Kidney epithelial cell (primary cell): ENCODE results near the gene ATP5F1A. TPM values are rescaled to one million over a fixed set of nuclear protein-coding genes. Genes with fewer than 3 reads are reported as not detected.
A peak's percentile ranks its signal among the peaks of the same experiment; 100 is the strongest.
"Not testable (repeated sequence)": the region's sequence is repeated elsewhere in the genome, so short reads cannot be mapped to it uniquely, and the experiment has no call there.

Source experiments
- DNase-seq: peaks from one replicate; pipeline ENCODE4 v3.0.0-alpha.2; 2010; ENCODE audit warnings: low read depth
- H3K27me3 ChIP-seq: 2 replicates; pipeline ENCODE4 v1.6.0; 2011; ENCODE audit warnings: low read length; ENCODE audit not compliant: control insufficient read depth, insufficient read depth
- H3K36me3 ChIP-seq: 2 replicates; pipeline ENCODE4 v1.5.1; 2011; ENCODE audit warnings: low read length; ENCODE audit not compliant: control insufficient read depth, insufficient read depth
- H3K4me3 ChIP-seq: 2 replicates; pipeline ENCODE4 v1.5.1; 2011; ENCODE audit warnings: low read depth, mild to moderate bottlenecking, control low read depth, low read length
- total RNA-seq: library from RNA; depleted of rRNA; stranded (reverse); fragments of >200 nt; gene quantifications from 2 replicates; pipeline ENCODE4 v1.2.3, GENCODE V29; 2015
- TF ChIP-seq, protein P1 (sequence below): IDR thresholded peaks from 2 replicates; pipeline ENCODE4 v1.5.1; 2011; ENCODE audit warnings: mild to moderate bottlenecking, moderate library complexity, low read length, control low read depth, inconsistent platforms; ENCODE audit not compliant: insufficient read depth, poor library complexity, severe bottlenecking

Gene ATP5F1A
- total RNA-seq, 1 donor from 2014 or later = 364 TPM

DNA sequence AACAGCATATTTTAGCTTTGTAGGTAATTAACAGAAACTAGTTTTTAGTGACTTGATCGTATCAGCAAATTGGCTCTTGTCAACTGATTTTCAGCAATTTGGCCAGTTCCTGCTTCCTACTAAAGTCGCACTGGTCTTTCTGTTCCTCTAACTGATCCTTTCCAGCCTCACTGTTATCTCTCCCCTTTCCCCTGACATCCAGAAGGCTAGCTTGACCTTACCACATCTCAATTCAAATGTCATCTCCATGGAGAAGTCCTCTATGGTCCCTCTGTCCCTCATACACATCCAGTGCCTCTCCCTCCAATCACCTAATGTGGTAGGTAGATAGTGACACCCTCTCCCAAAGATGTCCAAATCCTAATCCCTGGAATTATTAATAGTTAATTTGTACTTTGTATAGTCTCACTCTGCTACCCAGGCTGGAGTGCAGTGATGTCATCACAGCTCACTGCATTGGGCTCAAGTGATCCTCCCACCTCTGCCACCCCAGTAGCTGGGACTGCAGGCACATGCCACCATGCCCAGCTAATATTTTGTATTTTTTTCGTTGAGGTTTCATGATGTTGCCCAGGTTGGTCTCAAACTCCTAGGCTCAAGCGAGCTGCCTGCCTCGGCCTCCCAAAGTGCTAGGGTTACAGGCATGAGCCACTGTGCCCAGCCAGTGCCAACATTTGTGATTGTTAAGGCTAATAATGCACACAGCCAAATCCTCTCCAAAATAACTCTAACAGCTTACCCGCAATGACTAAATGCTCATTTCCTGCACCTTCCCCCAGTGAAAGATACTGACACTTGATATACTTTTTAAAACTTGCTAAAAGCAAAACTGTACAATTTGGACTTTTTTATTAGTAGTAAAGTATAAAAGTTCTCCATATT is 42.9 kb downstream of the ATP5F1A start:
- Histone ChIP-seq H3K27me3 (no peaks in the 10 kb centered on the region), H3K4me3 (no peak overlapping the region), H3K36me3 (no peaks in the 10 kb centered on the region)
- no peak for DNase-seq
- TF ChIP-seq, protein P1, sequence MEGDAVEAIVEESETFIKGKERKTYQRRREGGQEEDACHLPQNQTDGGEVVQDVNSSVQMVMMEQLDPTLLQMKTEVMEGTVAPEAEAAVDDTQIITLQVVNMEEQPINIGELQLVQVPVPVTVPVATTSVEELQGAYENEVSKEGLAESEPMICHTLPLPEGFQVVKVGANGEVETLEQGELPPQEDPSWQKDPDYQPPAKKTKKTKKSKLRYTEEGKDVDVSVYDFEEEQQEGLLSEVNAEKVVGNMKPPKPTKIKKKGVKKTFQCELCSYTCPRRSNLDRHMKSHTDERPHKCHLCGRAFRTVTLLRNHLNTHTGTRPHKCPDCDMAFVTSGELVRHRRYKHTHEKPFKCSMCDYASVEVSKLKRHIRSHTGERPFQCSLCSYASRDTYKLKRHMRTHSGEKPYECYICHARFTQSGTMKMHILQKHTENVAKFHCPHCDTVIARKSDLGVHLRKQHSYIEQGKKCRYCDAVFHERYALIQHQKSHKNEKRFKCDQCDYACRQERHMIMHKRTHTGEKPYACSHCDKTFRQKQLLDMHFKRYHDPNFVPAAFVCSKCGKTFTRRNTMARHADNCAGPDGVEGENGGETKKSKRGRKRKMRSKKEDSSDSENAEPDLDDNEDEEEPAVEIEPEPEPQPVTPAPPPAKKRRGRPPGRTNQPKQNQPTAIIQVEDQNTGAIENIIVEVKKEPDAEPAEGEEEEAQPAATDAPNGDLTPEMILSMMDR = no peak

DNA sequence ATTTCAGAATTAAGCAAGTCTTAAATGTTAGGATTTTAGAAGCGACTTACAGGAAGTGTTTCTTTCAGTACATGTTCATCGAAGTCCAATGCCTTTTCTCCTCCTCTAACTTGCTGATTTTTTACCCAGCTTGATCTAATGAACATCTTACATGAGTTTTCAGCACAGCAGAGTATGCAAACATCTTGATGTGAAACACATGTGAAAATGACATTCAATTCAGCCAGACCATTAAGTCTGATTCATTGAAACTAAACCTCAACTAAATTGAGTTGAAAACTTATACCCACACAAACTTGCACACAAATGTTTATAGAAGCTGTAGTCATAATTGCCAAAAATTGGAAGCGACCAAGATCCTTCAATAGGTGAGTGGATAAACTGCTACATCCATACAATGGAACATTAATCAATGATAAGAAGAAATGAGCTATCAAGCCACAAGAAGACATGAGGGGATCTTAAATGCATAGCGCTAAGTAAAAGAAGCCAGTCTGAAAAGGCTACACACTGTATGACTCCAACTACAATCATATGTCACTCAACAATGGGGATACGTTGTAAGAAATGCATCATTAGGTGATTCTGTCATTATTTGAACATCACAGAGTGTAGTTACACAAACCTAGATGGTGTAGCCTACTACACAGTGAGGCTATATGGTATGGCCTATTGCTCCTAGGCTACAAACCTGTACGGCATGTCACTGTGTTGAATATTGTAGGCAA is 44.6 kb downstream of the ATP5F1A start:
- Histone ChIP-seq H3K36me3 (no peaks in the 10 kb centered on the region), H3K4me3 (no peak overlapping the region), H3K27me3 (no peaks in the 10 kb centered on the region)
- no peak for DNase-seq
- TF ChIP-seq, protein P1 = no peak

DNA sequence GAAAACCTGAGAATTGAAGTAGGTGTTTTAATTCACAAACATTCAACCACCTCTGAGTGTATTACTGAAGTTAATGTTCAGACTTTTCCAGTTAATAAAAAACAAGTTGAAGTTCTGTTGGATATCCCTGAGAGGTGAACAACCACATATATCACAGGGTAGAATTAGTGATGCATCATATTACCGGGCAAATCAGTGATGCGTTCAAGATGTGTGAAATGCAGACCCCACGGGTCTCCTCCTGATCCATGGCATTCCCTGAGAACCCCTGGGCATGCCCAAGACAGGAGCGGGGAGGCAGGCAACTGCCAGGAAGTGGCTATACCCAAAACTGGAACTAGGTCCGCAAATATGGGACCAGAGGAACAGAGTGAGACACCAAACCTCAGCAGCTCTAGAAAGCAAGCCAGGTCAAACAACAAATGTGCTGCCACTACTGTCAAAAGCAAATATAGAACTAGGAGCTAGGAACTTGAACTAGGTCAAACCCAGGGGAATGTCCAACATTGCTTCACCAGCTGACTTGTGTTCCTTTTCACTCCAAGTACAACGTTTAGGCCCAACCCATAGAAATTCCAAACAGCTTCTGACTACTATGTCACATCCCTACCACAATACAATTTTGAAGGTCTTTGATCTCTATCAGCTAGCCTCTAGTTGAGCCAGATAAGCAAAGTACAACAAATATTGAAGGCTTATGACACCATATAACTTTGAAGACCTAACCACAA is 46.2 kb downstream of the ATP5F1A start:
- TF ChIP-seq, protein P1 = no peak
- no peaks in the 10 kb centered on the region for H3K27me3 ChIP-seq
- no peak overlapping the region for H3K4me3 ChIP-seq
- no peaks in the 10 kb centered on the region for H3K36me3 ChIP-seq
- DNase-seq = peak; percentile 89

DNA sequence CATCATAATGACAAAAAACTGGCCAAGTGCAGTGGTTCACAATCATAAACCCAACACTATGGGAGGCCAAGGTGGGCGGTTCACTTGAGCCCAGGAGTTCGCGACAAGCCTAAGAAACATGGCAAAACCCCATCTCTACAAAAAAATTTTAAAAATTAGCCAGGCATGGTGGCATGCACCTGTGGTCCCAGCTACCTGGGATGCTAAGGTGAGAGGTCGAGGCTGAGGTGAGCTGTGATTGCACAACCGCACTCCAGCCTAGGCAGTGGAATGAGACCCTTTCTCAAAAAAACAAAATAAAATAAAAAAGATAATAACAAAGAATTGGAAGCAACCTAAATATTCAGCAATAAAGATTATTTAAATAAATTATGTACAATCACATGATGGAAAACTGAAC is 47.8 kb downstream of the ATP5F1A start:
- H3K4me3 ChIP-seq = no peak overlapping the region
- DNase-seq = no peak
- no peaks in the 10 kb centered on the region for H3K36me3 ChIP-seq
- H3K27me3 ChIP-seq = no peaks in the 10 kb centered on the region
- TF ChIP-seq, protein P1 = no peak

DNA sequence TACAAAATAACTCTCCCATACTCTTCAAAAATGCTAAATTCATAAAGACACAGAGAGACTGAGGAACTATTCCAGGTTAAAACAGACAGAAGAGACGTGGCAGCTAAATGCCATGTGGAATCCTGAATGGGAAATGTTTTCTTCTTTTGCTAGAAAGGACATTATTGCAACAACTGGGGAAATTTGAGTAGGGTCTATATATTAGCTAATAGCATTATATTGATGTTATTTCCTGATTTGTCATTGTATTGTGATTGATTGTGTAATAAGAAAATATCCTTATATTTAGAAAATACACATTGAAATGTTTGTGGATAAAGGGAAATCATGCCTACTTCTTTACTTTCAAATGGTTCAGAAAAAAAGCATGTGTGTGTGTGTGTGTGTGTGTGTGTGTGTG is 49.5 kb downstream of the ATP5F1A start:
- Histone ChIP-seq H3K27me3 (no peaks in the 10 kb centered on the region), H3K36me3 (no peaks in the 10 kb centered on the region), H3K4me3 (no peak overlapping the region)
- TF ChIP-seq, protein P1 = no peak
- DNase-seq = no peak

DNA sequence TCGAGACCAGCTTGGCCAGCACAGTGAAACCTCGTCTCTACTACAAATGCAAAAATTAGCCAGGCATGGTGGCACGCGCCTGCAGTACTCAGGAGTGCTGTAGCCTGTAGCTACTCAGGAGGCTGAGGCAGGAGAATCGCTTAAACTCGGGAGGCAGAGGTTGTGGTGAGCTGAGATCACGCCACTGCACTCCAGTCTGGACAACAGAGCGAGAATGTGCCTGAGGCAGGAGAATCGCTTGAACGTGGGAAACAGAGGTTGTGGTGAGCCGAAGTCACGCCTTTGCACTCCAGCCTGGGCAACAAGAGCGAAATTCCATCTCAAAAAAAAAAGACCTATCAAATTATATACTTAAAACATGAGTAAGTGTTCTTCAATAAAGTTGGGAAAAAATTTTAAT is 50.7 kb downstream of the ATP5F1A start:
- not testable (repeated sequence) for H3K4me3 ChIP-seq, H3K36me3 ChIP-seq, DNase-seq, H3K27me3 ChIP-seq
